AG09309 (cell line): ENCODE data around the gene EME2.

Source experiments
- DNase-seq: peaks from one replicate; pipeline ENCODE4 v3.0.0-alpha.2; 2010; ENCODE audit warnings: low read depth
- H3K4me3 ChIP-seq: 2 replicates; pipeline ENCODE4 v1.5.1; 2011; ENCODE audit warnings: mild to moderate bottlenecking, low read depth, low read length, moderate library complexity; ENCODE audit not compliant: control insufficient read depth
- TF ChIP-seq, protein P1 (sequence below): IDR thresholded peaks from 2 replicates; pipeline ENCODE4 v1.5.1; 2011; ENCODE audit warnings: mild to moderate bottlenecking, low read depth, low read length, inconsistent platforms; ENCODE audit not compliant: insufficient read depth, control insufficient read depth; ENCODE audit errors: missing control alignments

EME2 gene

DNA sequence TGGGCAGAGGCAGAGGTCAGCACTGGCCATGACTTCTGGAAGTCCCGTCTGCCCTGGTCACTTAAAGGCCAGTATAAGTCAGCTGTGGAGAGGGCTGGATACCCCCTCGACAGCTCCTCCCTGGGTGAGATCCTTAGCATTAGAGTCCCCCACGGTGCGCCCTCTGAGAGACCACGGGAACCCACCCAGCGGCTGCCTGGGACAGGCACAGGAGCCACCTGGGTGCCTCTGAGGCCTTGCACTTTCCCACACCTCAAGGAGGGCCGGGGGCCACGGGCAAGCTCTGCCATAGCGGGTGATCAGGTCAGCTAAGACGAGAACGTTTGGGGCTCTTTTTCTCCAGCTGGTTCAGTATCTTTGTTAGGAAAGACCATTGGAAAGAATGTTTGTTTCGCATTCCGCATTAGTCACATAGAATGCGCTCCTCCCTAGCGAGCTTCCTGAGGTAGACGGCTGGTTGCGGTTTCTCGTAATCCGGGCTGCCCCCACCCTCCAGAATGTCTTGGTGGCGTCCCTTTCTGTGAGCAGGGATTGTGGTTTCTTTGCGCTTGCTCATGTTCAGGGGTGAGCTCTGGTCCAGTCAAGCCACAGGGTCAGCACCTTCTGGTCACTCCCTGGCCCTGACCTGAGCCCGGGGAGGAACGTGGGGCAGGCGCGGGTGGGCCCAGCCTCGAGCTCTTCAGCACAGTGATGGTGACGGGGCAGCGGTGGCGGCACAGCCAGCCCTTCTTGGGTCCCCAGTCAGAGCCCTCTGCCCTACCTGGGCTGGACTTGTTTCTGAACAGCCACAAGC lies 26.5 kb upstream of the EME2 start:
- H3K4me3 ChIP-seq, result no peak overlapping the region
- no peak for DNase-seq
- TF ChIP-seq, protein P1, sequence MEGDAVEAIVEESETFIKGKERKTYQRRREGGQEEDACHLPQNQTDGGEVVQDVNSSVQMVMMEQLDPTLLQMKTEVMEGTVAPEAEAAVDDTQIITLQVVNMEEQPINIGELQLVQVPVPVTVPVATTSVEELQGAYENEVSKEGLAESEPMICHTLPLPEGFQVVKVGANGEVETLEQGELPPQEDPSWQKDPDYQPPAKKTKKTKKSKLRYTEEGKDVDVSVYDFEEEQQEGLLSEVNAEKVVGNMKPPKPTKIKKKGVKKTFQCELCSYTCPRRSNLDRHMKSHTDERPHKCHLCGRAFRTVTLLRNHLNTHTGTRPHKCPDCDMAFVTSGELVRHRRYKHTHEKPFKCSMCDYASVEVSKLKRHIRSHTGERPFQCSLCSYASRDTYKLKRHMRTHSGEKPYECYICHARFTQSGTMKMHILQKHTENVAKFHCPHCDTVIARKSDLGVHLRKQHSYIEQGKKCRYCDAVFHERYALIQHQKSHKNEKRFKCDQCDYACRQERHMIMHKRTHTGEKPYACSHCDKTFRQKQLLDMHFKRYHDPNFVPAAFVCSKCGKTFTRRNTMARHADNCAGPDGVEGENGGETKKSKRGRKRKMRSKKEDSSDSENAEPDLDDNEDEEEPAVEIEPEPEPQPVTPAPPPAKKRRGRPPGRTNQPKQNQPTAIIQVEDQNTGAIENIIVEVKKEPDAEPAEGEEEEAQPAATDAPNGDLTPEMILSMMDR, result no peak

DNA sequence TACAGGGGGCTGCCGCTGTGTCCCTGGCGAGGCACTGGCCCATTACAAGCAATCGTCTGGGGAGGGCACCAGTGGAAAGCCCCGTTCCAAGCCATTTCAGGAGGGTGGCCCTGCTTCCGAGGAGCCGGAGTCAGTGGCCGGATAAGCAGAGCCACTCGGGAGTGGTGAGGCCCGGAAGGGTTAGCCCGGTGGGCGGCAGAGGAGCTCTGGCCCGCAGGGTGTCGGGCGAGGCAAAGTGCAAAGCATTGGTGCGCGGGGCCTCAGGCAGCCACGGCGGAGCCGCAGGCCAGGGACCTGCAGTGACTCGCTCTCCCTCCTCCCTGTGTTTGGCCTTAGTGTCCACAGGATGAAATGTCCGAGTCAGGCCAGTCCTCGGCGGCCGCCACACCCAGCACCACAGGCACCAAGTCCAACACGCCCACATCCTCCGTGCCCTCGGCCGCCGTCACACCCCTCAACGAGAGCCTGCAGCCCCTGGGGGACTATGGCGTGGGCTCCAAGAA lies 25.9 kb upstream of the EME2 start:
- no peak overlapping the region for H3K4me3 ChIP-seq
- TF ChIP-seq, protein P1, result no peak
- DNase-seq, result no peak

DNA sequence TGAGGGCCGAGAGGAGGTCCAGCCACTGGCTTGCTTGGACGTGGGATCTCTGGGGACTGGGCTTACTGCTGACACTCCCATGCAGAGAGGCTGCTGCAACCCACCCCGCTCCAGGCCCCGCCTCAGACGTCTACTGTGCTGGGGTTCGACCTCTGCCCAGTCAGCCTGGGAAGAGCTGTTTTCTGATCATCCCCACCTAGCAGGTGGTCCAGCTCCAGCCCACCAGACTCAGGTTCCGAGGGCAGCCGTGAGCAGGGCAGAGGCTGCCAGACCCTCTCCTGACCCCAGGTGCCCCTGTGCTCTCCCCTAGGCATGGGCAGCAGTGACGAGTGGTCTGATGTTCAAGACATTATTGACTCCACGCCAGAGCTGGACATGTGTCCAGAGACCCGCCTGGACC lies 24.7 kb upstream of the EME2 start:
- TF ChIP-seq, protein P1, result no peak
- H3K4me3 ChIP-seq, result no peak overlapping the region
- no peak for DNase-seq

DNA sequence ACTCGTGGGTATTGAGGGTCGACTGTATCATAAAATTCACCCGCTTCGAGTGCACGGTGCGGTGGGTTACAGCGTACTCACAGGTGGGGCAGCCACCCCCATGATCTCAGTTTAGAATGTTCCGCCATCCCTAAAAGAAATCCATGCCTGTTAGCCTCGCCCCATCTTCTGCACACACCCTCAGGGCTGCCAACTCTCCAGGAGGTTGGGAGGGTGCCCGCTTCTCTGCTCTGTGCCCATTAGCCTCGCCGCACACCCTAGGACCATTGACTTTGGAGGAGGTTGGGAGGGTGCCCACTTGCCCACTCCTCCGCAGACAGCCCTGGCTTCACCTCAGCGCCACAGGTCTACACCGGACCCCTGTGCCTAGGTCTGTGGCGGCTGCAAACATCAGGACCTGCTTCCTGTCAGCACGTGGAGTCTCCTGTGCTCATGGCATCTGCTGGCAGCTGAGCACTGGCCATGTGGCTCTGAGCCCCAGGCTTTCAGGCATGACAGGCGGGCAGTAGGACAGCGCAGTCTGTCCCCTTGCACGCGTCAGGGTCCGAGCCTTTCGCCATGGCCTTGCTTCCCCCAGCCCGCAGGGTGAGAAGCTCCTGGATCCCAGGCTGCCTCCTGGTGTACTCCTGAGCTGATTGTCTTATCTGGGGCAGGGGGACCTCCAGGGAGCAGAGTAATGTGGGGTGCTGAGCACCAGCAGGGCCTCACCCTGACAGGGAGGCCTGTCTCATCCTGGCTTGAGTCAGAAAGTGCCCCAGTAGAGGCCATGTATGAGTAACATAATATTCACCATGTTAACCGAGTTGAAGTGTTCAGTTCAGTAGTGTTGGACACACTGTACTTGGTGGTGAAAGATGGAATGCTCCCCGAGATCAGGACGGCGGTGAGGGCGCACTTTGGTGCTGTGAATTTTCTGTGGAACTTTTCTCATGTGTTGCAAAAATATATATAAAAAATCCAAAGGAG lies 23.2 kb upstream of the EME2 start:
- TF ChIP-seq, protein P1, result no peak
- DNase-seq, result no peak
- H3K4me3 ChIP-seq, result no peak overlapping the region

DNA sequence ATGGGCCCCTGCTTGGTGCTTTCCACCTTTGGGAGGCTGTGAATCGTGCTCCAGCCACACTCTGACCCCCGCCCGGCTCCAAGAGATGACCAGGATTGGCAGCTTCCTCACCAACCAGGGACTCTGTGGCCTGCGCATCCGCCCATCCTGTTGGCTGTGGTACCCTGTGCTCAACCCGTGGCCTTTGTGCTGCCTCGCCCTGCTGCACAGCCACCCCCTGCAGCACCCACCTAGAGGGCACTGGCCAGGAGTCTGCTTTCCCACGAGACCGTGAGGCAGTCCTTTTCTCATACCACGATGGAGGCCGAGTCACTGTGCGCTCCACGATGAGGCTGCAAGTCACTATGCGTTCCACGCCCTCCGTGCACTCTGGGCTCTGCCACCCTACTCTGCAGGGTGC lies 20.7 kb upstream of the EME2 start:
- TF ChIP-seq, protein P1, result no peak
- no peak overlapping the region for H3K4me3 ChIP-seq
- no peak for DNase-seq

DNA sequence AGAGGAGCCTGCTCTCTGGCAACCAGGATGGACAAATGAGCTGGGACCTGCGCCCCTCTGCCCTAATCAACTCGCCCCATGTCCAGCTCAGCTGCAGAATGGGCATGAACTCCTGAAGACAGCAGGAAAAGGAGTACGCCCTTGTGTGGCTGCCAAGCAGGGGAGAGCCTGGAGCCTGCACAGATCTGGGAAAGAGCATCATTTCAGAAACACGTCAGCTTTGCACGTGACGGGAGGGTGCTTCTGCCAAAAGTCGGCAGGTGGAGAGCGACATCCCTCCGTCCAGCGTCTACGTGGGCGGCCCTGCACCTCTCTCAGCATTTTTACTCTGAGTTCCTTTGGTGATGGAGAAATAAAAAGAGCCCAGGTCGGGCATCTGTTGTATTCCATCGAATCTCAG lies 19.8 kb upstream of the EME2 start:
- H3K4me3 ChIP-seq, result no peak overlapping the region
- DNase-seq, result no peak
- TF ChIP-seq, protein P1, result no peak
